HepG2 (cell line): ENCODE results near the gene GPS1. TPM values are rescaled to one million over a fixed set of nuclear protein-coding genes. Genes with fewer than 3 reads are reported as not detected.
A peak's percentile ranks its signal among the peaks of the same experiment; 100 is the strongest.

Experiments
- CBFB ChIP-seq: sonication (generic); formaldehyde crosslinking; IDR thresholded peaks from 2 replicates; pipeline ENCODE4 v1.4.0; 2020; ENCODE audit warnings: missing genetic modification reagents
- DMAP1 ChIP-seq: IDR thresholded peaks from 2 replicates; pipeline ENCODE4 v1.6.1; 2016
- EED ChIP-seq: sonication (generic); formaldehyde crosslinking; IDR thresholded peaks from 2 replicates; pipeline ENCODE4 v1.5.0; 2020; ENCODE audit warnings: mild to moderate bottlenecking, missing genetic modification reagents
- HDAC1 ChIP-seq: sonication (generic); formaldehyde crosslinking; IDR thresholded peaks from 2 replicates; pipeline ENCODE4 v1.5.1; 2020; ENCODE audit warnings: mild to moderate bottlenecking, missing genetic modification reagents
- NR2F1 ChIP-seq, 2 experiments: fragments of 450-650 bp in 1 of 2; formaldehyde crosslinking in 1 of 2; IDR thresholded peaks; 2 replicates each; pipeline versions ENCODE4 v1.5.0 to v1.6.1; 2016 to 2020; ENCODE audit warnings: mild to moderate bottlenecking in 1 of 2, missing compliant biosample characterization in 1 of 2, missing genetic modification reagents in 1 of 2, moderate library complexity in 1 of 2
- PAF1 ChIP-seq: IDR thresholded peaks from 2 replicates; pipeline ENCODE4 v1.6.1; 2016; ENCODE audit warnings: missing genetic modification reagents, missing compliant biosample characterization
- RFX1 ChIP-seq: fragments of 450-650 bp; IDR thresholded peaks from 2 replicates; pipeline ENCODE4 v1.6.1; 2017
- ZFX ChIP-seq: sonication (generic); formaldehyde crosslinking; IDR thresholded peaks from 2 replicates; pipeline ENCODE4 v1.4.0; 2020; ENCODE audit warnings: mild to moderate bottlenecking, low read depth, missing genetic modification reagents, moderate library complexity
- ZNF577 ChIP-seq: sonication (generic); formaldehyde crosslinking; IDR thresholded peaks from 2 replicates; pipeline ENCODE4 v1.4.0; 2020; ENCODE audit warnings: mild to moderate bottlenecking, low read depth, missing genetic modification reagents, borderline replicate concordance
- ZNF7 ChIP-seq: IDR thresholded peaks from 2 replicates; pipeline ENCODE4 v1.6.1; 2016; ENCODE audit warnings: missing biosample characterization, missing genetic modification reagents
- ZNF777 ChIP-seq: sonication (generic); formaldehyde crosslinking; IDR thresholded peaks from 2 replicates; pipeline ENCODE4 v1.4.0; 2020; ENCODE audit warnings: missing genetic modification reagents
- ZSCAN21 ChIP-seq: sonication (generic); formaldehyde crosslinking; IDR thresholded peaks from 2 replicates; pipeline ENCODE4 v1.8.0; 2022; ENCODE audit warnings: mild to moderate bottlenecking, missing genetic modification reagents, moderate library complexity, borderline replicate concordance
- ZSCAN25 ChIP-seq: sonication (generic); formaldehyde crosslinking; IDR thresholded peaks from 2 replicates; pipeline ENCODE4 v1.8.0; 2022; ENCODE audit warnings: mild to moderate bottlenecking, missing genetic modification reagents
- polyA plus RNA-seq, 8 experiments: library from polyadenylated mRNA; depleted of rRNA in 3 of 8; stranded (reverse) in 7 of 8; unstranded in 1 of 8; fragments of >200 nt; fragmentation: Illumina TruSeq in 4 of 8; extraction: Trizol in 4 of 8; gene quantifications; 2 replicates each; pipeline versions ENCODE4 v1.2.1 to v1.2.3, GENCODE V29; 2011 to 2016; ENCODE audit warnings: low read depth in 4 of 8, missing spikeins in 1 of 8, mixed read lengths in 1 of 8; ENCODE audit not compliant: insufficient read depth in 1 of 8
- total RNA-seq, 5 experiments: library from RNA; depleted of rRNA; stranded (reverse); fragments of >200 nt; fragmentation: Illumina TruSeq; extraction: Trizol; gene quantifications; 2 replicates each; pipeline ENCODE4 v1.2.3, GENCODE V29; 2016; ENCODE audit warnings: low read depth in 1 of 5
- TF ChIP-seq, protein P1 (sequence below): sonication (generic); formaldehyde crosslinking; IDR thresholded peaks from 2 replicates; pipeline ENCODE4 v1.5.0; 2020; ENCODE audit warnings: missing genetic modification reagents, mild to moderate bottlenecking, borderline replicate concordance
- TF ChIP-seq, protein P2 (sequence below): sonication (generic); formaldehyde crosslinking; conservative IDR thresholded peaks from 2 replicates; pipeline ENCODE4 v1.4.0; 2020; ENCODE audit warnings: missing genetic modification reagents
- TF ChIP-seq, protein P3 (sequence below): sonication (generic); formaldehyde crosslinking; IDR thresholded peaks from 2 replicates; pipeline ENCODE4 v1.4.0; 2020; ENCODE audit warnings: missing genetic modification reagents, borderline replicate concordance
- TF ChIP-seq, protein P4 (sequence below): sonication (generic); formaldehyde crosslinking; IDR thresholded peaks from 2 replicates; pipeline ENCODE4 v1.5.0; 2020; ENCODE audit warnings: mild to moderate bottlenecking, missing genetic modification reagents, moderate library complexity
- TF ChIP-seq, protein P5 (sequence below): sonication (generic); formaldehyde crosslinking; IDR thresholded peaks from 2 replicates; pipeline ENCODE4 v1.8.0; 2022; ENCODE audit warnings: missing genetic modification reagents, low read depth, mild to moderate bottlenecking, borderline replicate concordance

Gene GPS1
- total and polyA plus RNA-seq, 2 of the 13 experiments (the other 11 are each of a cell fraction or from before 2014, with no cell fraction given), result 124 to 128 TPM

DNA sequence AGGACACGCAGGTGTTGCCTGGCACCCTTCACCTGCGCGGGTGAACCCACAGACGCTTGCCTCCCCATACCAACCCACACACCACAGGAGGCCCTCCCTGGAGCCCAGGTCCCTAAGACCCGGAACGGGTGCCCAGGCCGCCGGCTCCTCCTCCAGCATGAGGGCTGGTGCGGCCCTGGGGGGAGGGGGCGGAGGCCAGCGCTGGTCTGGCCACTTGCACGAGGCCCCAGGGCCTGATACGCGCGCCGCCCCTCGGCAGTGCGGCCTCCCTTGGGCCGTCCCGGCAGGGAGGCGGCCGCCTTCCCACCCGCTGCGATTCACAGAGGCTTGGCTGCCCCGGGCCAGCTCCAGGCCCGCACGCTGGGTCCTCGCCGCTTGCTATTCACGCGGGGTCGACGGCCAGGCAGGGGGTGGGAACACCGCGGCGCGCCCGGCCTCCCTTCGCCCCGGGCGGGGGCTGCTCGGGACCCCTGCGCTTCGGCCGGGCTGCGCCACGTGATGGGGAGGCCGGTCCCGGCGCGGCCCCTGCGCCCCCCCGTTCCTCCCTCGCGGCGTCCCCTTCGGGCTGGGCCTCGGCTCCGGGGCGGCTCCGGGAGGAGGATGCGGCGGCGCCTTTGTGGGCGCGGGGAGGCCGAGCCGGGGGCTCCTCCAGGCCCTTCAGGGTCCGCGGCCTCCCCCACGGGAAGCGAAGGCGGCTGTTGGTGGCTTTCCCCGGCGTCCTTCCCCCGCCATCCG, 45.7 kb downstream of the GPS1 start (continued):
- TF ChIP-seq ZNF777 (CRISPR knock-in tag), result no peak
- TF ChIP-seq ZNF7 (CRISPR knock-in tag), result peak; percentile 2; the same call in 1 of the 2 replicates
- TF ChIP-seq, protein P1, sequence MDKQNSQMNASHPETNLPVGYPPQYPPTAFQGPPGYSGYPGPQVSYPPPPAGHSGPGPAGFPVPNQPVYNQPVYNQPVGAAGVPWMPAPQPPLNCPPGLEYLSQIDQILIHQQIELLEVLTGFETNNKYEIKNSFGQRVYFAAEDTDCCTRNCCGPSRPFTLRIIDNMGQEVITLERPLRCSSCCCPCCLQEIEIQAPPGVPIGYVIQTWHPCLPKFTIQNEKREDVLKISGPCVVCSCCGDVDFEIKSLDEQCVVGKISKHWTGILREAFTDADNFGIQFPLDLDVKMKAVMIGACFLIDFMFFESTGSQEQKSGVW (CRISPR knock-in tag), result no peak
- TF ChIP-seq, protein P2, sequence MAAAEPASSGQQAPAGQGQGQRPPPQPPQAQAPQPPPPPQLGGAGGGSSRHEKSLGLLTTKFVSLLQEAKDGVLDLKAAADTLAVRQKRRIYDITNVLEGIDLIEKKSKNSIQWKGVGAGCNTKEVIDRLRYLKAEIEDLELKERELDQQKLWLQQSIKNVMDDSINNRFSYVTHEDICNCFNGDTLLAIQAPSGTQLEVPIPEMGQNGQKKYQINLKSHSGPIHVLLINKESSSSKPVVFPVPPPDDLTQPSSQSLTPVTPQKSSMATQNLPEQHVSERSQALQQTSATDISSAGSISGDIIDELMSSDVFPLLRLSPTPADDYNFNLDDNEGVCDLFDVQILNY, result no peak
- TF ChIP-seq RFX1, result no peak
- TF ChIP-seq, protein P3, sequence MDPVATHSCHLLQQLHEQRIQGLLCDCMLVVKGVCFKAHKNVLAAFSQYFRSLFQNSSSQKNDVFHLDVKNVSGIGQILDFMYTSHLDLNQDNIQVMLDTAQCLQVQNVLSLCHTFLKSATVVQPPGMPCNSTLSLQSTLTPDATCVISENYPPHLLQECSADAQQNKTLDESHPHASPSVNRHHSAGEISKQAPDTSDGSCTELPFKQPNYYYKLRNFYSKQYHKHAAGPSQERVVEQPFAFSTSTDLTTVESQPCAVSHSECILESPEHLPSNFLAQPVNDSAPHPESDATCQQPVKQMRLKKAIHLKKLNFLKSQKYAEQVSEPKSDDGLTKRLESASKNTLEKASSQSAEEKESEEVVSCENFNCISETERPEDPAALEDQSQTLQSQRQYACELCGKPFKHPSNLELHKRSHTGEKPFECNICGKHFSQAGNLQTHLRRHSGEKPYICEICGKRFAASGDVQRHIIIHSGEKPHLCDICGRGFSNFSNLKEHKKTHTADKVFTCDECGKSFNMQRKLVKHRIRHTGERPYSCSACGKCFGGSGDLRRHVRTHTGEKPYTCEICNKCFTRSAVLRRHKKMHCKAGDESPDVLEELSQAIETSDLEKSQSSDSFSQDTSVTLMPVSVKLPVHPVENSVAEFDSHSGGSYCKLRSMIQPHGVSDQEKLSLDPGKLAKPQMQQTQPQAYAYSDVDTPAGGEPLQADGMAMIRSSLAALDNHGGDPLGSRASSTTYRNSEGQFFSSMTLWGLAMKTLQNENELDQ, result no peak
- TF ChIP-seq, protein P4, sequence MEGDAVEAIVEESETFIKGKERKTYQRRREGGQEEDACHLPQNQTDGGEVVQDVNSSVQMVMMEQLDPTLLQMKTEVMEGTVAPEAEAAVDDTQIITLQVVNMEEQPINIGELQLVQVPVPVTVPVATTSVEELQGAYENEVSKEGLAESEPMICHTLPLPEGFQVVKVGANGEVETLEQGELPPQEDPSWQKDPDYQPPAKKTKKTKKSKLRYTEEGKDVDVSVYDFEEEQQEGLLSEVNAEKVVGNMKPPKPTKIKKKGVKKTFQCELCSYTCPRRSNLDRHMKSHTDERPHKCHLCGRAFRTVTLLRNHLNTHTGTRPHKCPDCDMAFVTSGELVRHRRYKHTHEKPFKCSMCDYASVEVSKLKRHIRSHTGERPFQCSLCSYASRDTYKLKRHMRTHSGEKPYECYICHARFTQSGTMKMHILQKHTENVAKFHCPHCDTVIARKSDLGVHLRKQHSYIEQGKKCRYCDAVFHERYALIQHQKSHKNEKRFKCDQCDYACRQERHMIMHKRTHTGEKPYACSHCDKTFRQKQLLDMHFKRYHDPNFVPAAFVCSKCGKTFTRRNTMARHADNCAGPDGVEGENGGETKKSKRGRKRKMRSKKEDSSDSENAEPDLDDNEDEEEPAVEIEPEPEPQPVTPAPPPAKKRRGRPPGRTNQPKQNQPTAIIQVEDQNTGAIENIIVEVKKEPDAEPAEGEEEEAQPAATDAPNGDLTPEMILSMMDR, result peak; percentile 15; the same call in 1 of the 2 replicates
- peak; percentile 20; the same call in 1 of the 2 replicates for TF ChIP-seq CBFB (CRISPR knock-in tag)
- TF ChIP-seq DMAP1 (CRISPR knock-in tag), result peak; percentile 59; the same call in 1 of the 2 replicates
- no peak for TF ChIP-seq ZNF577 (CRISPR knock-in tag)
- TF ChIP-seq ZSCAN21 (CRISPR knock-in tag), result peak; percentile 40; the same call in 1 of the 2 replicates
- TF ChIP-seq NR2F1 (CRISPR knock-in tag; IDR thresholded peaks at IDR 0.05), result no peak
- no peak for TF ChIP-seq PAF1 (CRISPR knock-in tag)
- TF ChIP-seq, protein P5, sequence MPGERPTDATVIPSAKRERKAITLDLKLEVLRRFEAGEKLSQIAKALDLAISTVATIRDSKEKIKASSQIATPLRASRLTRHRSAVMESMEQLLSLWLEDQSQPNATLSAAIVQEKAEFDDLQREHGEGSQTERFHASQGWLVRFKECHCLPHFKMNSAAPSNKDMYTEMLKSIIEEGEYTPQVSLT (CRISPR knock-in tag), result no peak; the same call in 1 of the 2 replicates
- peak; percentile 56; the same call in 1 of the 2 replicates for TF ChIP-seq HDAC1
- 0 out of 2 replicates have a peak, but pooled peaks have one; percentile 7 for TF ChIP-seq ZSCAN25 (CRISPR knock-in tag)
- no peak for TF ChIP-seq EED
- peak; percentile 49; the same call in 1 of the 2 replicates for TF ChIP-seq ZFX
